Measurements from ENCODE around the gene CAMTA1.
"Not testable (repeated sequence)": the region's sequence is repeated elsewhere in the genome, so short reads cannot be mapped to it uniquely, and the experiment has no call there.

CAMTA1 gene

DNA sequence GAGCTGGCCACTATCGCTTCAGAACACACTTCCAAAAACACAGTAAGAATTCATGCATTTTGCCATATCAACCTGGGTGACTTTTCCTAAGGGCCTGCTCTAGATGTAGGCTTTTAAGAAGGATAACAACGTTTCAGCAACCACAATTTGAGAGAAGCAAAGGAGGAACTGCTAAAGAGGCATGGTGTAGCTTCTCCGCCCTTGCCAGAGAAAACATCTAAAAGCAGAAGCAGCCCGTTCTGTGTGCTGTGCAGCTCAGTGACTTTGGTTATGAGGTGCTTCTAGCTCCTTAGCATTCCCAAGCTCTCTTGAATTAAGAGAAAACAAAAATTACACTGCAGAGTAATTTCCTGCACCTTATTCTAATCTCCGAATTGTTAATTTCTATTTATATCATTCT lies 1001.5 kb downstream of the CAMTA1 start:
- Histone ChIP-seq H3K4me3 (ENCODE audit: insufficient read depth, low read length, poor library complexity, severe bottlenecking) (no peak overlapping the region), H3K79me2 (ENCODE audit: insufficient read depth, low read length) (no peaks in the 10 kb centered on the region)

DNA sequence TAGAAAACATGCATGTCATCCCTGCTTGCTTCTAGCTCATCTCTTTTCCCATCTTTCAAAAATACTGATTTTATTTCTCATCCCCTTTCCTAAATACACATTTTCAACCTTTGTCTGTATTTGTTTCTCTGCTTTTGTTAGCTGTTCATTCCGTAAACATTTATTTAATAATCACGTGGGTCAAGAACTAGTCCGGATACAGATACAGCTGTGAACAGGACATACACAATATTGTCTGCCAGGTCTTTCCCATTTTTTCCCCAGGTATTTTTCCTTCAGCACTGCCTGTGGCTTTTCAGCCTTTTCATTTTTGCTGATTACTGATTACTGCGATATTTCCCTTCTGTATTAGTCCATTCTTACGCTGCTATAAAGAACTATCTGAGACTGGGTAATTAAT lies 1004.6 kb downstream of the CAMTA1 start:
- no peak overlapping the region for H3K27ac ChIP-seq (ENCODE audit: low read depth, low read length)
- H3K27me3 ChIP-seq (ENCODE audit: low read length): no peaks in the 10 kb centered on the region
- H3K4me3 ChIP-seq (ENCODE audit: insufficient read depth, low read length, poor library complexity, severe bottlenecking): no peak overlapping the region
- no peak for TF ChIP-seq EZH2phosphoT487 (conservative IDR thresholded peaks at IDR 0.05; ENCODE audit: low read length)
- TF ChIP-seq, protein P1, sequence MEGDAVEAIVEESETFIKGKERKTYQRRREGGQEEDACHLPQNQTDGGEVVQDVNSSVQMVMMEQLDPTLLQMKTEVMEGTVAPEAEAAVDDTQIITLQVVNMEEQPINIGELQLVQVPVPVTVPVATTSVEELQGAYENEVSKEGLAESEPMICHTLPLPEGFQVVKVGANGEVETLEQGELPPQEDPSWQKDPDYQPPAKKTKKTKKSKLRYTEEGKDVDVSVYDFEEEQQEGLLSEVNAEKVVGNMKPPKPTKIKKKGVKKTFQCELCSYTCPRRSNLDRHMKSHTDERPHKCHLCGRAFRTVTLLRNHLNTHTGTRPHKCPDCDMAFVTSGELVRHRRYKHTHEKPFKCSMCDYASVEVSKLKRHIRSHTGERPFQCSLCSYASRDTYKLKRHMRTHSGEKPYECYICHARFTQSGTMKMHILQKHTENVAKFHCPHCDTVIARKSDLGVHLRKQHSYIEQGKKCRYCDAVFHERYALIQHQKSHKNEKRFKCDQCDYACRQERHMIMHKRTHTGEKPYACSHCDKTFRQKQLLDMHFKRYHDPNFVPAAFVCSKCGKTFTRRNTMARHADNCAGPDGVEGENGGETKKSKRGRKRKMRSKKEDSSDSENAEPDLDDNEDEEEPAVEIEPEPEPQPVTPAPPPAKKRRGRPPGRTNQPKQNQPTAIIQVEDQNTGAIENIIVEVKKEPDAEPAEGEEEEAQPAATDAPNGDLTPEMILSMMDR (IDR thresholded peaks at IDR 0.05; ENCODE audit: insufficient read depth, low read length, poor library complexity, severe bottlenecking): no peak
- peaks cover 17% of the 10 kb centered on the region; the same call in 1 of the 2 replicates for H3K9me3 ChIP-seq (ENCODE audit: insufficient read depth, low read length)
- no peaks in the 10 kb centered on the region for H4K20me1 ChIP-seq (ENCODE audit: low read depth, low read length)
- H3K9me2 ChIP-seq (replicated peaks; ENCODE audit: insufficient read depth, low read length): no peaks in the 10 kb centered on the region
- 0 out of 2 replicates have a peak, but pooled peaks cover 5% of the 10 kb centered on the region for H3F3A ChIP-seq (ENCODE audit: insufficient read depth)
- no peak overlapping the region for H3K4me2 ChIP-seq (ENCODE audit: low read depth, low read length, poor library complexity, severe bottlenecking)
- H2AFZ ChIP-seq (ENCODE audit: low read depth, low read length, severe bottlenecking): no peak overlapping the region
- no peaks in the 10 kb centered on the region for H3K79me2 ChIP-seq (ENCODE audit: insufficient read depth, low read length)
- no peak overlapping the region for H3K9ac ChIP-seq (ENCODE audit: low read length)
- peaks cover 18% of the 10 kb centered on the region for H3K36me3 ChIP-seq (ENCODE audit: low read length)

More for the DNA sequence above, 1001.5 kb downstream of the CAMTA1 start:
- Histone ChIP-seq H3K27ac (ENCODE audit: low read depth, low read length) (no peak overlapping the region), H3K9ac (ENCODE audit: low read length) (no peak overlapping the region), H3F3A (ENCODE audit: insufficient read depth) (peaks cover 13% of the 10 kb centered on the region; the same call in 1 of the 2 replicates), H3K36me3 (ENCODE audit: low read length) (peaks cover 18% of the 10 kb centered on the region), H3K4me2 (ENCODE audit: low read depth, low read length, poor library complexity, severe bottlenecking) (no peak overlapping the region), H3K9me2 (replicated peaks; ENCODE audit: insufficient read depth, low read length) (no peaks in the 10 kb centered on the region), H3K9me3 (ENCODE audit: insufficient read depth, low read length) (peaks cover 17% of the 10 kb centered on the region; the same call in 1 of the 2 replicates), H3K27me3 (ENCODE audit: low read length) (no peaks in the 10 kb centered on the region), H2AFZ (ENCODE audit: low read depth, low read length, severe bottlenecking) (no peak overlapping the region), H4K20me1 (ENCODE audit: low read depth, low read length) (no peaks in the 10 kb centered on the region)
- TF ChIP-seq, protein P1 (IDR thresholded peaks at IDR 0.05; ENCODE audit: insufficient read depth, low read length, poor library complexity, severe bottlenecking): no peak
- no peak for TF ChIP-seq EZH2phosphoT487 (conservative IDR thresholded peaks at IDR 0.05; ENCODE audit: low read length)

DNA sequence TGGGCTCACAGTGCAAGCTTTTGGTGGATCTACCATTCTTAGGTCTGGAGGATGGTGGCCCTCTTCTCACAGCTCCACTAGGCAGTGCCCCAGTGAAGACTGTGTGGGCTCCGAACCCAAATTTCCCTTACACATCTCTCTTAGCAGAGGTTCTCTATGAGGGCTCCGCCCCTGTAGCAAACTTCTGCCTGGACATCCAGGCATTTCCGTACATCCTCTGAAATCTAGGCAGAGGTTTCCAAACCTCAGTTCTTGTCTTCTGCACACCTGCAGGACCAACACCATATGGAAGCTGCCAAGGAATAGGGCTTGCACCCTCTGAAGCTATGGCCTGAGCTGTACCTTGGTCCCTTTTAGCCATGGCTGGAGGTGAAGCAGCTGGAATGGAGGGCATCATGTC lies 1005.8 kb downstream of the CAMTA1 start:
- H3K9me2 ChIP-seq (replicated peaks; ENCODE audit: insufficient read depth, low read length); H3K4me2 ChIP-seq (ENCODE audit: low read depth, low read length, poor library complexity, severe bottlenecking); H3K27ac ChIP-seq (ENCODE audit: low read depth, low read length); H3F3A ChIP-seq (ENCODE audit: insufficient read depth); H3K4me3 ChIP-seq (ENCODE audit: insufficient read depth, low read length, poor library complexity, severe bottlenecking); H3K9ac ChIP-seq (ENCODE audit: low read length); H3K27me3 ChIP-seq (ENCODE audit: low read length); H4K20me1 ChIP-seq (ENCODE audit: low read depth, low read length); H2AFZ ChIP-seq (ENCODE audit: low read depth, low read length, severe bottlenecking); H3K79me2 ChIP-seq (ENCODE audit: insufficient read depth, low read length): not testable (repeated sequence)
- peaks cover 17% of the 10 kb centered on the region; the same call in 1 of the 2 replicates for H3K9me3 ChIP-seq (ENCODE audit: insufficient read depth, low read length)
- H3K36me3 ChIP-seq (ENCODE audit: low read length): peaks cover 18% of the 10 kb centered on the region

DNA sequence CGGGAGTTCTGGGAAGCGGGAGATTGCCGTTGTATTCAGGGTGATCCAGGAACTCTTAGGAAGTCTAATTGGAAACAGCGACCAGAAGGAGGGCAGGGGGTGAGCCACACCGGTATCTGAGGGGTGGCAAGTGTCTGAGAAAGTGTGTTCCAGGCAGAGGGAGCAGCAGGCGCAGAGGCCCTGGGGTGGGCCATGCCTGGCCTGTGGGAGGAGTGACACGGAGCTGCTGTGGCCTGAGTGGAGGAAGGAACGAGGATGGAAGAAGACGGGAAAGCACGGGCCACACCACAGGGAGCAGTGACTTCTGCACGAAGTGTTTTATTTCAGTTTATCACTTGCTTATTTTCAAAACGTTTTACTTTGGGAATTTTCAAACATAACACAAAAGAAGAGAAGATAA lies 1010.2 kb downstream of the CAMTA1 start:
- no peaks in the 10 kb centered on the region for H3K27me3 ChIP-seq (ENCODE audit: low read length)
- peaks cover 9% of the 10 kb centered on the region; the same call in 1 of the 2 replicates for H3K9me3 ChIP-seq (ENCODE audit: insufficient read depth, low read length)
- H3F3A ChIP-seq (ENCODE audit: insufficient read depth): no peaks in the 10 kb centered on the region
- no peak overlapping the region for H3K27ac ChIP-seq (ENCODE audit: low read depth, low read length)
- H2AFZ ChIP-seq (ENCODE audit: low read depth, low read length, severe bottlenecking): no peak overlapping the region
- H3K79me2 ChIP-seq (ENCODE audit: insufficient read depth, low read length): no peaks in the 10 kb centered on the region
- H3K4me2 ChIP-seq (ENCODE audit: low read depth, low read length, poor library complexity, severe bottlenecking): no peak overlapping the region
- H3K9me2 ChIP-seq (replicated peaks; ENCODE audit: insufficient read depth, low read length): no peaks in the 10 kb centered on the region
- no peak overlapping the region for H3K9ac ChIP-seq (ENCODE audit: low read length)
- H3K36me3 ChIP-seq (ENCODE audit: low read length): peaks cover 4% of the 10 kb centered on the region; the same call in 1 of the 2 replicates
- TF ChIP-seq, protein P1 (IDR thresholded peaks at IDR 0.05; ENCODE audit: insufficient read depth, low read length, poor library complexity, severe bottlenecking): no peak
- TF ChIP-seq EZH2phosphoT487 (conservative IDR thresholded peaks at IDR 0.05; ENCODE audit: low read length): no peak
- H3K4me3 ChIP-seq (ENCODE audit: insufficient read depth, low read length, poor library complexity, severe bottlenecking): no peak overlapping the region
- H4K20me1 ChIP-seq (ENCODE audit: low read depth, low read length): no peaks in the 10 kb centered on the region

Measured in SU-DHL-6 (cell line).